ENCODE results near the gene ATG5. TPM values are rescaled to one million over a fixed set of nuclear protein-coding genes. Genes with fewer than 3 reads are reported as not detected.

ATG5 gene
- 10 to 100 TPM; 27.5 to 39.0 (median 35.4) TPM for total RNA-seq
- total RNA-seq (2013), result 66.8 TPM

- no peaks in the 10 kb centered on the region for H3K9me3 ChIP-seq (ENCODE audit: control insufficient read depth, insufficient read depth, low read length)
- Mint-ChIP-seq H3K9me3 (no peaks in the 10 kb centered on the region), H3K27ac (peak within 1 kb of the TSS; percentile 94 to 100), H3K27me3 (ENCODE audit: low read depth in 2 of 2) (peaks cover 20 to 22% of the 10 kb centered on the region in 2 donors), H3K4me1 (peaks cover 46 to 53% of the 10 kb centered on the region in 2 donors), H3K4me3 (peak within 1 kb of the TSS; percentile 99), H3K36me3 (no peaks in the 10 kb centered on the region)
- H3K36me3 ChIP-seq (ENCODE audit: control insufficient read depth, insufficient read depth, low read length), result no peaks in the 10 kb centered on the region
- peak within 1 kb of the TSS; percentile 95 for H3K4me3 ChIP-seq (ENCODE audit: low read length)
- peaks cover 3% of the 10 kb centered on the region for H3K27me3 ChIP-seq (ENCODE audit: control insufficient read depth, insufficient read depth, low read length)
- peaks cover 18% of the 10 kb centered on the region for H3K4me1 ChIP-seq (ENCODE audit: control insufficient read depth, insufficient read depth, low read length)
- DNase-seq (peak; percentile 100), ATAC-seq (peak; percentile 93 to 98 (median 95))
- intact Hi-C loops (cut with micrococcal nuclease), result loop anchor here (5.0 kb wide), 1 partner anchor 187 kb away; no protein-coding TSS in a partner anchor
- peak within 1 kb of the TSS; percentile 90 for H3K27ac ChIP-seq (ENCODE audit: low read length)
- TF ChIP-seq CTCF (IDR thresholded peaks at IDR 0.05), result no peak
- WGBS (ENCODE audit: insufficient coverage), result 1% methylated on average over 52 of the region's 56 CpGs
Measured at GRCh38 chr6:106325336-106326178, at the start of gene ATG5. Gene ATG5 (minus strand): TSS chr6:106325760. CDS start chr6:106316208, 9,552 bp downstream.

GRCh38 chr6:106373502-106374239, 48.1 kb upstream of the ATG5 start:
- H3K36me3 ChIP-seq (ENCODE audit: control insufficient read depth, insufficient read depth, low read length), result no peaks in the 10 kb centered on the region
- H3K27ac Mint-ChIP-seq, result no peak overlapping the region
- ATAC-seq (no peak), DNase-seq (no peak)
- no peaks in the 10 kb centered on the region for H3K9me3 ChIP-seq (ENCODE audit: control insufficient read depth, insufficient read depth, low read length)
- H3K4me3 Mint-ChIP-seq, result no peak overlapping the region
- no peak overlapping the region for H3K27ac ChIP-seq (ENCODE audit: low read length)
- H3K27me3 Mint-ChIP-seq (ENCODE audit: low read depth in 2 of 2), result peaks cover 7 to 15% of the 10 kb centered on the region in 2 donors
- WGBS (ENCODE audit: insufficient coverage), result 86% methylated on average over 1 of the region's 1 CpG
- no peak for TF ChIP-seq CTCF (IDR thresholded peaks at IDR 0.05)
- no peak overlapping the region for H3K4me3 ChIP-seq (ENCODE audit: low read length)
- intact Hi-C loops (cut with micrococcal nuclease), result no loop called here
- H3K9me3 Mint-ChIP-seq, result no peaks in the 10 kb centered on the region
- H3K4me1 Mint-ChIP-seq, result no peaks in the 10 kb centered on the region
- no peaks in the 10 kb centered on the region for H3K36me3 Mint-ChIP-seq
- H3K27me3 ChIP-seq (ENCODE audit: control insufficient read depth, insufficient read depth, low read length), result no peaks in the 10 kb centered on the region
- H3K4me1 ChIP-seq (ENCODE audit: control insufficient read depth, insufficient read depth, low read length), result no peaks in the 10 kb centered on the region

- Histone ChIP-seq H3K27ac (ENCODE audit: low read length) (no peak overlapping the region), H3K4me1 (ENCODE audit: control insufficient read depth, insufficient read depth, low read length) (no peaks in the 10 kb centered on the region), H3K4me3 (ENCODE audit: low read length) (no peak overlapping the region), H3K9me3 (ENCODE audit: control insufficient read depth, insufficient read depth, low read length) (no peaks in the 10 kb centered on the region), H3K27me3 (ENCODE audit: control insufficient read depth, insufficient read depth, low read length) (no peaks in the 10 kb centered on the region), H3K36me3 (ENCODE audit: control insufficient read depth, insufficient read depth, low read length) (no peaks in the 10 kb centered on the region)
- H3K36me3 Mint-ChIP-seq, result no peaks in the 10 kb centered on the region
- H3K9me3 Mint-ChIP-seq, result no peaks in the 10 kb centered on the region
- H3K27ac Mint-ChIP-seq, result no peak overlapping the region
- DNase-seq (no peak), ATAC-seq (no peak)
- 73% methylated on average over 3 of the region's 4 CpGs for WGBS (ENCODE audit: insufficient coverage)
- intact Hi-C loops (cut with micrococcal nuclease), result no loop called here
- peaks cover 3 to 8% of the 10 kb centered on the region in 2 donors for H3K27me3 Mint-ChIP-seq (ENCODE audit: low read depth in 2 of 2)
- H3K4me1 Mint-ChIP-seq, result no peaks in the 10 kb centered on the region
- TF ChIP-seq CTCF (IDR thresholded peaks at IDR 0.05), result no peak
- no peak overlapping the region for H3K4me3 Mint-ChIP-seq
Measured at GRCh38 chr6:106372838-106373501, 47.4 kb upstream of the ATG5 start.
